Activated T-helper 1 cell treated with Interleukin-2 at 50 U/mL for 16 hours (primary cell): ENCODE results near the gene DDX24.

ENCODE experiments used
- DNase-seq: peaks from one replicate; pipeline ENCODE4 v3.0.0-alpha.2; 2020; ENCODE audit warnings: low read depth

DDX24 gene

GRCh38 chr14:94080621-94081385, at the start of gene DDX24, which contains the start of gene IFI27L1:
Gene DDX24 (minus strand): TSS chr14:94081202. CDS start chr14:94079742, 1,460 bp downstream.
Gene IFI27L1 (plus strand): TSS chr14:94081310. CDS start chr14:94096938, 15,628 bp downstream.
- DNase-seq, result peak; percentile 93

- no peak for DNase-seq
These were observed 48.9 kb upstream of the DDX24 start for GRCh38 chr14:94129758-94130414.

- peak; percentile 39 for DNase-seq
These were observed 48.2 kb upstream of the DDX24 start, which contains the start of gene IFI27L2 for GRCh38 chr14:94129111-94129757. Gene IFI27L2 (minus strand): TSS chr14:94129604. CDS start chr14:94129564, 40 bp downstream.

- no peak for DNase-seq
These were observed 47.3 kb upstream of the DDX24 start for GRCh38 chr14:94128216-94128839.

- DNase-seq, result no peak
These were observed 46.3 kb upstream of the DDX24 start for GRCh38 chr14:94127330-94127729.

GRCh38 chr14:94126800-94127199, 45.8 kb upstream of the DDX24 start:
- DNase-seq, result no peak

GRCh38 chr14:94126419-94126677, 45.3 kb upstream of the DDX24 start:
- DNase-seq, result no peak

GRCh38 chr14:94125659-94126418, 44.8 kb upstream of the DDX24 start:
- no peak for DNase-seq

GRCh38 chr14:94124582-94125377, 43.8 kb upstream of the DDX24 start:
- no peak for DNase-seq

GRCh38 chr14:94123868-94124267, 42.9 kb upstream of the DDX24 start:
- DNase-seq, result no peak

- DNase-seq, result no peak
These were observed 42.3 kb upstream of the DDX24 start for GRCh38 chr14:94123296-94123695.

- no peak for DNase-seq
These were observed 41.4 kb upstream of the DDX24 start for GRCh38 chr14:94122438-94122837.

GRCh38 chr14:94121485-94121884, 40.5 kb upstream of the DDX24 start:
- DNase-seq, result no peak

- DNase-seq, result no peak
These were observed 39.8 kb upstream of the DDX24 start for GRCh38 chr14:94120667-94121340.

GRCh38 chr14:94119071-94119470, 38.1 kb upstream of the DDX24 start:
- DNase-seq, result no peak

GRCh38 chr14:94117856-94118255, 36.9 kb upstream of the DDX24 start:
- no peak for DNase-seq

GRCh38 chr14:94116701-94117100, 35.7 kb upstream of the DDX24 start:
- DNase-seq, result no peak

- DNase-seq, result no peak
These were observed 34.6 kb upstream of the DDX24 start for GRCh38 chr14:94115631-94116030.

- no peak for DNase-seq
These were observed 34.1 kb upstream of the DDX24 start for GRCh38 chr14:94115058-94115591.

- DNase-seq, result no peak
These were observed 33.6 kb upstream of the DDX24 start for GRCh38 chr14:94114589-94115057.
